K562 (cell line): ENCODE data around the gene CACYBP. TPM values are rescaled to one million over a fixed set of nuclear protein-coding genes. Genes with fewer than 3 reads are reported as not detected.

Source experiments
- DIDO1 ChIP-seq: fragments of 450-650 bp; IDR thresholded peaks from 2 replicates; pipeline ENCODE4 v1.6.1; 2016; ENCODE audit warnings: low read depth, missing biosample characterization, missing genetic modification characterization
- ETV6 ChIP-seq, 3 experiments: fragments of 150-350 bp in 1 of 3; sonication (generic) in 1 of 3; formaldehyde crosslinking in 1 of 3; IDR thresholded peaks; 2 replicates each; pipeline versions ENCODE4 v1.6.1 to v1.8.0; 2014 to 2022; ENCODE audit warnings: borderline replicate concordance in 2 of 3, low read depth in 2 of 3, antibody characterized with exemption in 1 of 3, low read length in 1 of 3, mild to moderate bottlenecking in 1 of 3, missing genetic modification reagents in 1 of 3
- KAT8 ChIP-seq: fragments of 450-650 bp; IDR thresholded peaks from 2 replicates; pipeline ENCODE4 v1.6.1; 2016; ENCODE audit warnings: low read depth, mild to moderate bottlenecking
- NRF1 ChIP-seq, 2 experiments: fragments of 450-650 bp; IDR thresholded peaks in 1 of 2; conservative IDR thresholded peaks in 1 of 2; 2 replicates each; pipeline ENCODE4 v1.6.1; 2014; ENCODE audit warnings: mild to moderate bottlenecking in 2 of 2
- PHF8 ChIP-seq: fragments of 200-600 bp; sonication (generic); IDR thresholded peaks from 2 replicates; pipeline ENCODE4 v1.6.1; 2012; ENCODE audit warnings: mixed run types, mild to moderate bottlenecking, inconsistent platforms, low read length, moderate library complexity, borderline replicate concordance
- POLR2G ChIP-seq: fragments of 200-400 bp; formaldehyde crosslinking; IDR thresholded peaks from 2 replicates; pipeline ENCODE4 v1.6.1; 2017; ENCODE audit warnings: low read depth, mild to moderate bottlenecking, antibody characterized with exemption, low read length, moderate library complexity
- U2AF1 ChIP-seq: fragments of 200-400 bp; formaldehyde crosslinking; optimal IDR thresholded peaks from 2 replicates; pipeline ENCODE3; 2017; ENCODE audit warnings: mild to moderate bottlenecking, low read depth, low read length, moderate library complexity
- ZNF263 ChIP-seq: sonication (generic); formaldehyde crosslinking; IDR thresholded peaks from 2 replicates; pipeline ENCODE4 v1.8.0; 2022; ENCODE audit warnings: mild to moderate bottlenecking, missing genetic modification reagents, borderline replicate concordance
- ZNF778 ChIP-seq: fragments of 450-650 bp; formaldehyde crosslinking; IDR thresholded peaks from 2 replicates; pipeline ENCODE4 v1.4.0; 2020; ENCODE audit warnings: mild to moderate bottlenecking, moderate library complexity
- polyA plus RNA-seq, 8 experiments: library from polyadenylated mRNA; depleted of rRNA in 4 of 8; stranded (reverse) in 5 of 8; unstranded in 3 of 8; fragments of >200 nt; fragmentation: Nextera tagmentation in 2 of 8; fragmentation: Illumina TruSeq in 1 of 8; extraction: Ambion mirVana in 2 of 8; extraction: Trizol in 1 of 8; gene quantifications; 2 replicates each; pipeline versions ENCODE4 v1.2.1 to v1.2.3, GENCODE V29; 2011 to 2014; ENCODE audit warnings: inconsistent platforms in 1 of 8, missing spikeins in 1 of 8
- total RNA-seq, 7 experiments: library from RNA; depleted of rRNA in 6 of 7; stranded (reverse); fragments of >200 nt in 6 of 7; fragmentation: Illumina TruSeq in 2 of 7; extraction: Trizol in 2 of 7; gene quantifications; 2 replicates each; pipeline versions ENCODE4 v1.2.1 to v1.2.3, GENCODE V29; 2011 to 2021; ENCODE audit warnings: low replicate concordance in 1 of 7
- TF ChIP-seq, protein P1 (sequence below): fragments of 450-650 bp; IDR thresholded peaks from 2 replicates; pipeline ENCODE4 v1.6.1; 2018; ENCODE audit not compliant: partially characterized antibody
- TF ChIP-seq, protein P2 (sequence below): fragments of 250-450 bp; sonication (Bioruptor Pico); IDR thresholded peaks from 2 replicates; pipeline ENCODE4 v1.9.0; 2021; ENCODE audit warnings: mild to moderate bottlenecking, inconsistent platforms
- TF ChIP-seq, protein P3 (sequence below): fragments of 250-450 bp; sonication (Bioruptor Pico); IDR thresholded peaks from 2 replicates; pipeline ENCODE4 v1.4.0; 2020; ENCODE audit warnings: mild to moderate bottlenecking, moderate library complexity

The CACYBP gene
- total and polyA plus RNA-seq, 9 of the 15 experiments (the other 6 are each of a cell fraction or from before 2014, with no cell fraction given), result 147 to 1,576 (median 488) TPM

DNA sequence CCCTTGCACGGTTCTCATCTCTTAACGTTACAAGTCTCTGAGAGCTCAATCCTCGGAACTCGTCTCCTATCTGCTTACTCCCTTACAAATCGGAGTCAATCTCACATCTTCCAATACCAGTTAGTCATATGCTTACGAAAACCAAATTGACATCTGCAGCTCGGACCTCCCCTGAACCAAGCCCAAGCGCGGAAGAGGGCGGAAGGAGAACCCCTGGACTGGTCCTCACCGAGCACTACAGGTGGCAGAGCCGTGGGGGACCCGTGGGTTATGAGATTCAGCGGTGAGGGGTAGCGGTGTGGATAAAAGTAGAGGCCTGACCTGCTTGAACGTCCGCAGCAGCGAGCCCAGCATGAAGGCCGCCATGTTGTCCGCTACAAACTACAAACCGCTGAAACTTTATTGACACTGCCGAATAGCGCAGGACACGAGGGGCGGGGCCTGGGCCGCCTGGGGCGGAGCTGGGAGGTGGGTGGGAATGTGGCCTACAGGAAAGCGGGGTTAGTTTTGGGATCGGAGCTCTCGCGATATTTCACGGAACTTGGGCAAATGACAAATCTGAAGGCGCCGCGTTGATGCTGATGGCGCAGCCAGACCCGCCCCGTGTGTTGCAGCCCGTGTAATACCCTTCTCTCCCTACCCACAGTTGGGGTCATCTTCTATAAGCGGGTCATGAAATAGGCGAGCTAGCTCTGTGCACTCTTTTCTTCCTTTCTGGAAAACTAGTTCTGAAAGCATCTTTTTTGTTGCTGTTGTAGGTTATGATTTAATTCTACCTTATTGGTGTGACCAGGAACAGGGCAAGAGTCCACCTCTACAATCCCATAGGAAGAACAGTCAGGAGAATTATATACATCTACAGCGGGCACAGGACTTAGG lies 23.5 kb downstream of the CACYBP start, which contains the start of gene MRPS14 (continued):
- TF ChIP-seq, protein P1, sequence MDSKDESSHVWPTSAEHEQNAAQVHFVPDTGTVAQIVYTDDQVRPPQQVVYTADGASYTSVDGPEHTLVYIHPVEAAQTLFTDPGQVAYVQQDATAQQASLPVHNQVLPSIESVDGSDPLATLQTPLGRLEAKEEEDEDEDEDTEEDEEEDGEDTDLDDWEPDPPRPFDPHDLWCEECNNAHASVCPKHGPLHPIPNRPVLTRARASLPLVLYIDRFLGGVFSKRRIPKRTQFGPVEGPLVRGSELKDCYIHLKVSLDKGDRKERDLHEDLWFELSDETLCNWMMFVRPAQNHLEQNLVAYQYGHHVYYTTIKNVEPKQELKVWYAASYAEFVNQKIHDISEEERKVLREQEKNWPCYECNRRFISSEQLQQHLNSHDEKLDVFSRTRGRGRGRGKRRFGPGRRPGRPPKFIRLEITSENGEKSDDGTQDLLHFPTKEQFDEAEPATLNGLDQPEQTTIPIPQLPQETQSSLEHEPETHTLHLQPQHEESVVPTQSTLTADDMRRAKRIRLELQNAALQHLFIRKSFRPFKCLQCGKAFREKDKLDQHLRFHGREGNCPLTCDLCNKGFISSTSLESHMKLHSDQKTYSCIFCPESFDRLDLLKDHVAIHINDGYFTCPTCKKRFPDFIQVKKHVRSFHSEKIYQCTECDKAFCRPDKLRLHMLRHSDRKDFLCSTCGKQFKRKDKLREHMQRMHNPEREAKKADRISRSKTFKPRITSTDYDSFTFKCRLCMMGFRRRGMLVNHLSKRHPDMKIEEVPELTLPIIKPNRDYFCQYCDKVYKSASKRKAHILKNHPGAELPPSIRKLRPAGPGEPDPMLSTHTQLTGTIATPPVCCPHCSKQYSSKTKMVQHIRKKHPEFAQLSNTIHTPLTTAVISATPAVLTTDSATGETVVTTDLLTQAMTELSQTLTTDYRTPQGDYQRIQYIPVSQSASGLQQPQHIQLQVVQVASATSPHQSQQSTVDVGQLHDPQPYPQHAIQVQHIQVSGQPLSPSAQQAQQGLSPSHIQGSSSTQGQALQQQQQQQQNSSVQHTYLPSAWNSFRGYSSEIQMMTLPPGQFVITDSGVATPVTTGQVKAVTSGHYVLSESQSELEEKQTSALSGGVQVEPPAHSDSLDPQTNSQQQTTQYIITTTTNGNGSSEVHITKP, result peak; percentile 4
- TF ChIP-seq, protein P2, sequence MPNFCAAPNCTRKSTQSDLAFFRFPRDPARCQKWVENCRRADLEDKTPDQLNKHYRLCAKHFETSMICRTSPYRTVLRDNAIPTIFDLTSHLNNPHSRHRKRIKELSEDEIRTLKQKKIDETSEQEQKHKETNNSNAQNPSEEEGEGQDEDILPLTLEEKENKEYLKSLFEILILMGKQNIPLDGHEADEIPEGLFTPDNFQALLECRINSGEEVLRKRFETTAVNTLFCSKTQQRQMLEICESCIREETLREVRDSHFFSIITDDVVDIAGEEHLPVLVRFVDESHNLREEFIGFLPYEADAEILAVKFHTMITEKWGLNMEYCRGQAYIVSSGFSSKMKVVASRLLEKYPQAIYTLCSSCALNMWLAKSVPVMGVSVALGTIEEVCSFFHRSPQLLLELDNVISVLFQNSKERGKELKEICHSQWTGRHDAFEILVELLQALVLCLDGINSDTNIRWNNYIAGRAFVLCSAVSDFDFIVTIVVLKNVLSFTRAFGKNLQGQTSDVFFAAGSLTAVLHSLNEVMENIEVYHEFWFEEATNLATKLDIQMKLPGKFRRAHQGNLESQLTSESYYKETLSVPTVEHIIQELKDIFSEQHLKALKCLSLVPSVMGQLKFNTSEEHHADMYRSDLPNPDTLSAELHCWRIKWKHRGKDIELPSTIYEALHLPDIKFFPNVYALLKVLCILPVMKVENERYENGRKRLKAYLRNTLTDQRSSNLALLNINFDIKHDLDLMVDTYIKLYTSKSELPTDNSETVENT (CRISPR knock-in tag), result no peak
- TF ChIP-seq ZNF263, result peak; percentile 24; the same call in 1 of the 2 replicates
- no peak for TF ChIP-seq U2AF1
- TF ChIP-seq POLR2G, result peak; percentile 87
- peak; percentile 70 to 76 for TF ChIP-seq NRF1 (conservative IDR thresholded peaks at IDR 0.05 in 1 of 2, IDR thresholded peaks at IDR 0.05 in 1 of 2)
- TF ChIP-seq, protein P3, sequence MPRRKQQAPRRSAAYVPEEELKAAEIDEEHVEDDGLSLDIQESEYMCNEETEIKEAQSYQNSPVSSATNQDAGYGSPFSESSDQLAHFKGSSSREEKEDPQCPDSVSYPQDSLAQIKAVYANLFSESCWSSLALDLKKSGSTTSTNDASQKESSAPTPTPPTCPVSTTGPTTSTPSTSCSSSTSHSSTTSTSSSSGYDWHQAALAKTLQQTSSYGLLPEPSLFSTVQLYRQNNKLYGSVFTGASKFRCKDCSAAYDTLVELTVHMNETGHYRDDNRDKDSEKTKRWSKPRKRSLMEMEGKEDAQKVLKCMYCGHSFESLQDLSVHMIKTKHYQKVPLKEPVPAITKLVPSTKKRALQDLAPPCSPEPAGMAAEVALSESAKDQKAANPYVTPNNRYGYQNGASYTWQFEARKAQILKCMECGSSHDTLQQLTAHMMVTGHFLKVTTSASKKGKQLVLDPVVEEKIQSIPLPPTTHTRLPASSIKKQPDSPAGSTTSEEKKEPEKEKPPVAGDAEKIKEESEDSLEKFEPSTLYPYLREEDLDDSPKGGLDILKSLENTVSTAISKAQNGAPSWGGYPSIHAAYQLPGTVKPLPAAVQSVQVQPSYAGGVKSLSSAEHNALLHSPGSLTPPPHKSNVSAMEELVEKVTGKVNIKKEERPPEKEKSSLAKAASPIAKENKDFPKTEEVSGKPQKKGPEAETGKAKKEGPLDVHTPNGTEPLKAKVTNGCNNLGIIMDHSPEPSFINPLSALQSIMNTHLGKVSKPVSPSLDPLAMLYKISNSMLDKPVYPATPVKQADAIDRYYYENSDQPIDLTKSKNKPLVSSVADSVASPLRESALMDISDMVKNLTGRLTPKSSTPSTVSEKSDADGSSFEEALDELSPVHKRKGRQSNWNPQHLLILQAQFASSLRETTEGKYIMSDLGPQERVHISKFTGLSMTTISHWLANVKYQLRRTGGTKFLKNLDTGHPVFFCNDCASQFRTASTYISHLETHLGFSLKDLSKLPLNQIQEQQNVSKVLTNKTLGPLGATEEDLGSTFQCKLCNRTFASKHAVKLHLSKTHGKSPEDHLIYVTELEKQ (CRISPR knock-in tag), result no peak
- no peak for TF ChIP-seq KAT8
- TF ChIP-seq PHF8, result peak; percentile 98
- TF ChIP-seq DIDO1 (tag), result peak; percentile 61
- TF ChIP-seq ETV6 (IDR thresholded peaks at IDR 0.05; ENCODE audit: borderline replicate concordance in 1 of 2, low read depth in 2 of 2, low read length in 1 of 2), result peak in 1 of 2 experiments; percentile 23; a peak in 1 of 4 replicates
- TF ChIP-seq ETV6 (CRISPR knock-in tag; IDR thresholded peaks at IDR 0.05; ENCODE audit: borderline replicate concordance), result no peak
- TF ChIP-seq ZNF778 (CRISPR knock-in tag), result no peak
